HUDEP-2 (cell line): ENCODE results near the gene PCDHGC4.

ENCODE experiments used
- DNase-seq, 76 experiments: peaks; one replicate each; lab custom pipeline; 2025; ENCODE audit not compliant: unreplicated experiment in 76 of 76; lab: John Stamatoyannopoulos, UW

The PCDHGC4 gene

DNA sequence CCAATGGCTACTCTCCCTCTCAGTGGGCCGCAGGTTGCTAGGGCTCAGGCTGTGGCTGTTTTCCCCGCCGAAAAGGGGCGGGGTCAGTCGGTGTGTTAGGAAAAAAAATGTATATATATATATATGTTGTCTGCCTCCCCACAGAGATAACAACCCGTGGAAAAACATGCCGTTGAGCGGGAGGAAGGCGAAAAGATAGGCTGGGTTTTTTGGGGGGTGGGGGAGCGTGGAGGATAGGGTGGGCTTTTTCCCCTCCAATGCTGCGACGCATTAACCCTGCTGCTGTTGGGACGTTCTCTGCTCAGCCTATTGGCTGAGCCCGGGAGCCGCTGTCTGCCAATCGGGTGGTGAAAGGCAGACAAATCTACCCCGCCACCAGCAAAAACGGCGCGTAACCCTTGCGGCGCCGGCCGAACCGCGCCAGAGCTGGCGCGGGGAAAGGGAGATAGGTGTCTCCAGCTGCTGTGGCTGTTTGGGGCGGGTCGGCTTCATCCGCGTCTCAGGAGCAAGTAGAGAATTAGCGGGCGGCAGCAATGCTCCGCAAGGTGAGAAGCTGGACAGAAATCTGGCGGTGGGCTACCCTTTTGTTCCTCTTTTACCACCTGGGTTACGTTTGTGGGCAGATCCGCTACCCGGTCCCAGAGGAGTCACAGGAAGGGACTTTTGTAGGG is at the start of gene PCDHGC4:
PCDHGC4 (plus strand) TSS at position 390 of the 671 bp plus-strand sequence; CDS start at position 534, 144 bp downstream.
- DNase-seq, result no peak

DNA sequence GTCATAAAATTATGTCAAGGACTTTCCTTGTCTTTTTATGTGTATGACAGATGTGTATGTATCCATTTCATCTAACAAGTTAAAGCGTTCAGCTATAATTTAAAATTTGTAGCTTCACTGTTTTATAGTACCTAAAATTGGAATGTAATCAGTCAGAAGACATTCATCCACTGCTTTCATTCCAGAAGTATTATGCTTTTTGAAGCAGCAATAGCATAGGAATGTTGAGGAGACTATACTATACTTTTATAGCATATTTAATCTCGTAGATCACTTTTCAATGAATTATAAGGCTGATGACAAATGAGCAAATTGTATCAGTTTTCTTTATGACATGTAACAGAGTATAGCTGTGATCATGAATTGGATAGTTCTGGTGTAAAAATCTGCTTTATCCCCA is 47.6 kb upstream of the PCDHGC4 start:
- DNase-seq, result no peak

- DNase-seq, result no peak
Measured at GRCh38 chr5:141439411-141440141, 45.3 kb upstream of the PCDHGC4 start.

DNA sequence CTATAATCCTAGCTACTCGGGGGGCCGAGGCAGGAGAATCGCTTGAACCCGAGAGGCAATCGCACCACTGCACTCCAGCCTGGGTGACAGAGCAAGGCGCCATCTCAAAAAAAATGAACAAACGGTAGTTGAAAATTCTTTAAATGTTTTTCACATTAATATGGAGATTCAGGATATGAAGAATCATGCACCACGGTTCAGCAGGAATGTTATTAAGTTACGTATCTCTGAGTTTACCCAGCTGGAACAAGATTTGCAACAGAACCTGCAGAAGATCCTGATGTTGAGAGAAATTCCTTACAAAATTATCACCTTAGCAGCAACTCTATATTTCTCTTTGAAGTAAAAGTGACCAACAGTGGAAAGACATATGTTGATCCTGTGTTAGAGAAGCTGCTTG is 44.5 kb upstream of the PCDHGC4 start:
- no peak for DNase-seq

DNA sequence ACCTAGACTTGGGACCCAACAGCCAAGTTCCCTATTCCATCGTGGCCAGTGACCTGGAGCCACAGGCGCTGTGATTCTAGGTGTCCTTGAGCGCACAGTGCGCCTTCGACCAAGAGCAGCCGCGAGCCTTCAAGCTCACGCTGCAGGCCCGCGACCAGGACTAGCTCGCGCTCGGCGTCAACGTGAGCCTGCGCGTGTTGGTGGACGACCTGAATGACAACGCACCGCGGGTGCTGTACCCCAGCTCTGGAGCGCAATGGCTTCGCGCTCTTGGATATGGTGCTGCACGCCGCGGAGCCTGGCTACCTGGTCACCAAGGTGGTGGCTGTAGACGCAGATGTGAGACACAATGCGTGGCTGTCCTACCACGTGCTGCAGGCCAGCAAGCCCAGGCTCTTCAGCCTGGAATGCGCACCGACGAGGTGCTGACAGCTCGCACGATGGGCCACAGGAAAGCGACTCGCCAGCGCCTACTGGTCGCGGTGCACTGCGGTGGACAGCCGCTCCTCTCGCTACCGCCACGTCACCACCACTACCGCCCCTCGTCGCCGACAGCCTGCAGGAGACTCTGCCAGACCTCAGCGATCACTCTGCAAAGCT is 43.2 kb upstream of the PCDHGC4 start:
- no peak for DNase-seq

DNA sequence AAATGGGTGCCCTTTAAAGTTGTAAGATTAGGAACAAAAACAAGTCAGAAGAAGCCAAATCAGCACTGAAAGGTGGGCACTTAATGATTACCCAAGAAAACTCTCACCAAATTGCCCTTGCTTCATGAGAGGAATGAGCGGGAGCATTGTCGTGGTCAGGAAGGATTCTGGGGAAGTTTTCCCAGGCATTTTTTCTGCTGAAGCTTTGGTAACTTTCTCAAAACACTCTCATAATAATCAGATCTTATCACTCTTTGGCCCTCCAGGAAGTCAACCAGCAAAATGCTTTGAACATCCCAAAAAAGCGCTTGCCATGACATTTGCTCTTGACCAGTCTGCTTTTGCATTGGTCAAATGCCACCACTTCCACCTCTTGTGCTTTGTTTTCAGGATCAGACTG is 19.5 kb upstream of the PCDHGC4 start:
- no peak for DNase-seq

DNA sequence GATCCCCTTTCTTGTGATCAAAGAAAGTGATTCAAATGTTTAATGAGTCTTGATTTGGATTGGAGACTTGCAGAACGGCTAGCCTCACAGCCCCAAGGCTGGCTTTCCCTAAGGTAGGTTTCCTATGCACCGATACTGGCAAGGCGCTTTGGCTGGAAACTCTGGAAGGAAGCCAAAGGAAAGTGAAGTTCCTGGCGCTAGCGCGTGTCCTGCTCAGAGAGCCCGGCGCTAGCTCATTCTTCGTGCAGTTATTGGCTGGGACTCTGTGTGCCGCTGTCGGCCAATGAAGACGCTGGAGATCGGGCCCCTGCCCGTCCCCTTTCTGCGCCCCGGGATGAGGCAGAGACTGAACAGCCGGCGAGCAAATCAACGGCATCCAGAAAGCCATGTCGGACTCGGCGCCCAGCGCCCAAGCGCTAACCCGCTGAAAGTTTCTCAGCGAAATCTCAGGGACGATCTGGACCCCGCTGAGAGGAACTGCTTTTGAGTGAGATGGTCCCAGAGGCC is 9.2 kb upstream of the PCDHGC4 start, which contains the start of gene PCDHGC3:
PCDHGC3 (plus strand) TSS at position 342 of the 507 bp plus-strand sequence; CDS start at position 493, 151 bp downstream.
- DNase-seq, result peak in 2 of 76 experiments; percentile 5 to 8

DNA sequence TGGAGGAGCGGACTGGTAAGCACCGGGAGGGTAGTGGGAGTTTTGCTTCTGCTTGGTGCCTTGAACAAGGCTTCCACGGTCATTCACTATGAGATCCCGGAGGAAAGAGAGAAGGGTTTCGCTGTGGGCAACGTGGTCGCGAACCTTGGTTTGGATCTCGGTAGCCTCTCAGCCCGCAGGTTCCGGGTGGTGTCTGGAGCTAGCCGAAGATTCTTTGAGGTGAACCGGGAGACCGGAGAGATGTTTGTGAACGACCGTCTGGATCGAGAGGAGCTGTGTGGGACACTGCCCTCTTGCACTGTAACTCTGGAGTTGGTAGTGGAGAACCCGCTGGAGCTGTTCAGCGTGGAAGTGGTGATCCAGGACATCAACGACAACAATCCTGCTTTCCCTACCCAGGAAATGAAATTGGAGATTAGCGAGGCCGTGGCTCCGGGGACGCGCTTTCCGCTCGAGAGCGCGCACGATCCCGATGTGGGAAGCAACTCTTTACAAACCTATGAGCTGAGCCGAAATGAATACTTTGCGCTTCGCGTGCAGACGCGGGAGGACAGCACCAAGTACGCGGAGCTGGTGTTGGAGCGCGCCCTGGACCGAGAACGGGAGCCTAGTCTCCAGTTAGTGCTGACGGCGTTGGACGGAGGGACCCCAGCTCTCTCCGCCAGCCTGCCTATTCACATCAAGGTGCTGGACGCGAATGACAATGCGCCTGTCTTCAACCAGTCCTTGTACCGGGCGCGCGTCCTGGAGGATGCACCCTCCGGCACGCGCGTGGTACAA is 8.5 kb upstream of the PCDHGC4 start:
- no peak for DNase-seq

- DNase-seq, result no peak
Measured at GRCh38 chr5:141477044-141477575, 7.7 kb upstream of the PCDHGC4 start.

DNA sequence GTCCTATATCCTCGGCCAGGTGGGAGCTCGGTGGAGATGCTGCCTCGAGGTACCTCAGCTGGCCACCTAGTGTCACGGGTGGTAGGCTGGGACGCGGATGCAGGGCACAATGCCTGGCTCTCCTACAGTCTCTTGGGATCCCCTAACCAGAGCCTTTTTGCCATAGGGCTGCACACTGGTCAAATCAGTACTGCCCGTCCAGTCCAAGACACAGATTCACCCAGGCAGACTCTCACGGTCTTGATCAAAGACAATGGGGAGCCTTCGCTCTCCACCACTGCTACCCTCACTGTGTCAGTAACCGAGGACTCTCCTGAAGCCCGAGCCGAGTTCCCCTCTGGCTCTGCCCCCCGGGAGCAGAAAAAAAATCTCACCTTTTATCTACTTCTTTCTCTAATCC is 7.0 kb upstream of the PCDHGC4 start:
- DNase-seq, result no peak

DNA sequence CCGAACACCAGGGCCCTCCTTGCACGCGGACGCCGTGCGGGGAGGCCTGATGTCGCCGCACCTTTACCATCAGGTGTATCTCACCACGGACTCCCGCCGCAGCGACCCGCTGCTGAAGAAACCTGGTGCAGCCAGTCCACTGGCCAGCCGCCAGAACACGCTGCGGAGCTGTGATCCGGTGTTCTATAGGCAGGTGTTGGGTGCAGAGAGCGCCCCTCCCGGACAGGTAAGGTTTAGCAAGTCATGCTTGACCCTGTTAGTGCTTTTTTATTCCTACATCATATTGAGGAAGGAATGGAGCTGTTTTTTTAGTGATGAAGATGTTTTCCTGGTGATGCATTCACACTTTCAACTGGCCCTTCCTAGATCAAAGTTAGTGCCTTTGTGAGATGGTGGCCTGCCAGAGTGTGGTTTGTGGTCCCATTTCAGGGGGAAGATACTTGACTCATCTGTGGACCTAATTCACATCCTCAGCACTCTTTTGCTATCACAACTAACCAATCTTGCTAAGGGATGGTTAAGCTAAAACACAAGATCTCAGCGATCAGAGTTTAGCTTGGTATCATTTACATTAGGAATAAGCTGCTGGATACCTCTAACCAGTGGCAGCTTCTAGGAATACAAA is 6.4 kb upstream of the PCDHGC4 start:
- no peak for DNase-seq

GRCh38 chr5:141479776-141480175 is 5.1 kb upstream of the PCDHGC4 start:
- no peak for DNase-seq

DNA sequence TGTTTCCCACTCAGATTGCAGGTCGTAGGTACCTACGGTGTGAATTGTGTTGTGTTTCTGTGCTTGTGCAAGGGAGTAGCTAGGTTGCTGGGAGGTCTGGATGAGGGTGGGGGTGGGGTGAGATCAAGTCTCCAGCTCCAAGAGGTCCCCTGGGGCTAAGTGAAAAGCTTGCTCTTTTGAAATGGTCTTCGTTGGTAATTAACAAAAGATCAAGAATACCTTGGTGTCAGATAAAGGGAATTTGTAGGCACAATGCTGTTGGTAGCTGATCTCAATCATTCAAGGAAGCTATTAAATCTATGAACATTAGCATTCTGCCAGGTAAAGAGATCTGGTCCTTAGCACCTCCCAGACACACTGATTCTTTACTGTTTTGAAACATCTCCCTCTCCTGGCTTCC is 928 bp upstream of the PCDHGC4 start:
- no peak for DNase-seq

DNA sequence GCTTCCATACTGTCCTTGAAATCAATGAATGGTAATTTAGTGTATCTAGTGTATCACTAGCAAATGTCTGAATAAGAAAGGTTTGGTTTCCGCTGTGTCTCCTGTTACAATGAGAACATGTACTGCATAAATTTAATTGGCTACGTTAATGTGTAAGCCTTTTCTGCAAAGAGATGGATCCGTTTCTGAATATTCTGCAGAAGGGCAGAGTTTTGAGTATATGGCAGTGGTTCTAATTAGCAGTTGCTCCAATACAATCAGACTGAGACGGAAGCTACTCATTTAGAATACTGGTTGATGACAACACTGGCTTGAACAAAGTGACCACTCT is 555 bp upstream of the PCDHGC4 start:
- no peak for DNase-seq

- DNase-seq, result no peak
Measured at GRCh38 chr5:141485321-141486055, 658 bp downstream of the PCDHGC4 start.

- DNase-seq, result no peak
Measured at GRCh38 chr5:141486091-141486490, 1.3 kb downstream of the PCDHGC4 start.

DNA sequence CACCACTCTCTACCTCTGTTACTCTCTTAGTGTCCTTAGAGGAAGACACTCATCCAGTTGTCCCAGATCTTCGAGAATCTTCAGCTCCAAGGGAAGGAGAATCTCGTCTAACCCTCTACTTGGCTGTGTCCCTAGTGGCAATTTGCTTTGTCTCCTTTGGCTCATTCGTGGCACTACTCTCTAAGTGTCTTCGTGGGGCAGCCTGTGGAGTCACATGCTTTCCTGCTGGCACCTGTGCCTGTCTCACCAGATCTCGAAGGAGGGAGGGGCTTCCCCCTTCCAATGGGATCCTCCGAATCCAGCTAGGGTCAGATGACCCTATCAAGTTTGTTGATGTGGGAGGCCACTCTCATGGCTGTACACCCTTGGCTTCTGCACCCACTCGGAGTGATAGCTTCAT is 2.3 kb downstream of the PCDHGC4 start:
- no peak for DNase-seq

DNA sequence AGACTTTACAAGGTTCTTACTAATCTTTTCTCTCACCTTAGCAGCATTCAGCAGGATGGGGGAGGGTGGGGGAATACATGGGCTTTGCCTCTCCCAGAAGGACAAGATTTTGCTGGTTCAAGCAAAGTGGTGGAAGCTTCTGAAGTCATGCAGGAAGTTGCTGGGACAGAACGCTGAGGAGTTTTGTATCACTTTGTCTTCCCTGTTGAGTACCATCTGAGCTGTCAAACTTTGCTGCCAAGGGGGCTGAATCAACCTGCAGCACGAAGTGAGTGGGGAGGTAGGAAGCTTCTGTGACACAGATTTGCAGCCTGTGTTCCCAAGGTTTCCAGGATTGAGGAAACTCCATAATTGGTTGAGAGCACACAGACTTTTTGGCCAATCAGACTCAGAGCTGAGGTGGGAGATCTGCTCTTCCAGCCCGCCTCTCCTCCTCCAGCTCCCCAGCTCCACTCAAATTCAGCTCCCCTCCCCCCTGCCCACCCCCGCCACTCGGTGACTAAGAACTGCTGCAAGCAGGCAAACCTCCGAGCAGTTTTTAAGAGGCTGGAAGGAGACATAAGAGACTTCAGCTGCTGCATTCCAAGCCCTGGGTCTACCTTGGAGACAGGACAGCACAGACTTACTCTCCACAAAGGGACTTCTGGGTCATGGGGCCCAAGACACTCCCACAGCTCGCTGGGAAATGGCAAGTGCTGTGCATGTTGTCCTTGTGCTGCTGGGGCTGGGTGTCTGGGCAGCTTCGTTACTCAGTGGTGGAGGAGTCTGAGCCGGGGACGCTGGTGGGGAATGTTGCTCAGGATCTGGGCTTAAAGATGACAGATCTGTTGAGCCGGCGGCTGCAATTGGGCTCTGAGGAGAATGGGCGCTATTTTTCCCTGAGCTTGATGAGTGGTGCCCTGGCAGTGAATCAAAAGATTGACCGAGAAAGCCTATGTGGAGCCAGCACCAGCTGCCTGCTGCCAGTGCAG is 4.0 kb downstream of the PCDHGC4 start, which contains the start of gene PCDHGC5:
PCDHGC5 (plus strand) TSS at position 491 of the 971 bp plus-strand sequence; CDS start at position 651, 160 bp downstream.
- no peak for DNase-seq
